SK-MEL-5 (cell line): ENCODE data around the gene APOBEC4. TPM values are rescaled to one million over a fixed set of nuclear protein-coding genes. Genes with fewer than 3 reads are reported as not detected.

ENCODE experiments used
- DNase-seq: peaks from one replicate; pipeline ENCODE4 v3.0.0-alpha.2; 2016; ENCODE audit warnings: low read depth, low spot score
- in situ Hi-C: cut with HindIII; loops from 2 replicates; pipeline ENCODE4 v1.10.0; 2016; ENCODE audit warnings: low sequenced_read_pairs, high pct_unique_total_duplicates, low pct_unique_long_range_greater_than_20kb
- total RNA-seq: library from RNA; depleted of rRNA; stranded (reverse); fragments of >200 nt; shearing (Covaris generic); gene quantifications from 2 replicates; pipeline ENCODE4 v1.2.3, GENCODE V29; 2014

APOBEC4 gene
- total RNA-seq, 1 experiment from 2014 or later = not detected

DNA sequence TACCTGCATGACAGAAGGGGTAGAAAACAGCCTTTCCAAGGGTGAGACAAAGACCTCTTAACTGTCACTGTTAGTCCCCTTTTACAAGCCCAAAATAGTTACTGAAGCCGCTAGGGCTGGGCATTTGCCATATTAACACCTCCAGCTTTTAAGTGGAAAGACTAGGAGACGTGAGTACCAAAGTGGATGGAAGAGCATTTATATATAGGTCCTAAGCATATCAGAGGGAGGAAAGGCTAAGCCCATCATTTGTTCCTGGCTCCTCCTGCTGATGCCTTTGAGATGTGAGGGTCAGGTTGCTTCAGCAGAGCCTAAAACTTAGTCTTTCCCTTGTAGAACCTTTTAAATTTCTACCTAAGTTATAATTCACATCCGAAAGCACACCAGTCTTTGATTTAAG is 25.7 kb upstream of the APOBEC4 start:
- DNase-seq = no peak
- in situ Hi-C loops = no loop called here

DNA sequence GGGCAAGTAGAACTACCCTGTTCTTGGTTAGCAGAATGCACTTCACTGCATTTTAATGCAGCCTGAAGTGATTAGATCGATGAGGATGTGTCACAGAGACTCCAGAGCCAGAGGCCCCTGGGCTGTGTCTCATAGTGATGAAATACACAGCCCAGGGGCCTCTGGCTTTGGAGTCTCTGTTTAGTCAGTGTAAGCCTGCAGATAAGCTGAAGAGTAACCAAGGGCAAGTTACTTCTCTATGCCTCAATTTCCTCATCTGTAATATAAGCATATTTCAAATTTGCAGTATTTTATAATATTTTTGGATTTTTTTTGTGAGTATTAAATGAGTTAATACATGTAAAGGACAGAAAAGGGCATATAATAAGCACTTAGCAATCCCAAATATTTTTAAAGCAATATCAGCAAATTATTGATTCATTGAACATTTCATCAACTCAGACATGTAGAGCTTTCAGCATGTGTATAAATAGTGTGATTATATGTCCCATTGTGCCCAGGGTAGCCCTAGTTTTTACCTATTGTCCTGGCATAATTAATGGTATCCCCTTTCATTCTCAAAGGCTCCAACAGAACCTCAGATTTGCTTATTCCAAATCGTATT is 23.6 kb upstream of the APOBEC4 start:
- in situ Hi-C loops = no loop called here
- DNase-seq = no peak

DNA sequence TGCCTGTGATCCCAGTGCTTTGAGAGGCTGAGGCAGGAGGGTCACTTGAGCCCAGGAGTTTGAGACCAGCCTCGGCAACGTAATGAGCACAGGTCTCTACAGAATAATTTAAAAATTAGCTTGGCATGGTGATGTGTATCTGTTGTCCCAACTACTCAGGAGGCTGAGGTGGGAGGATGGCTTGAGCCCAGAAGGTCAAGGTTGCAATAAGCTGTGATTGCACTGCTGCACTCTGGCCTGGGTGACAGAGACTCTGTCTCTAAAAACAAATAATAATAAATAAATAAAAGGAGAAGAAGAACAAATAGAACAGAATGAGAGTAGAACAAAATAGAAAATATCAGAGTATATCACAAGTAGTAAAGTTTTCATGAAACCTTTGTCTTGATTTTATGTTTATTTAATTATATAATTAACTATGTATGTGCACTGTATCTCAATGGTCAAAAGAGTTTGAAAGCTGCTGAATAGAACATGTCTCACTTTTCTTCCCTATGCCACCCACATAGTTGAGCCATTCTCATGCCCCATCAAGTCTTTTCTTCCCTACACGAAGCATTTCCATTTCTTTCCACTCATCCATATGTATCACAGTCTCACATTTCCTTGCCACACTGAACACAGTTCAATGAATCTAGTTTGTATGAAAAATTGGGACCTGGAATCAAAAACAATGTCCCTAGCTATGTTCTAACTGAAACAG is 22.9 kb upstream of the APOBEC4 start:
- no peak for DNase-seq
- in situ Hi-C loops = no loop called here

DNA sequence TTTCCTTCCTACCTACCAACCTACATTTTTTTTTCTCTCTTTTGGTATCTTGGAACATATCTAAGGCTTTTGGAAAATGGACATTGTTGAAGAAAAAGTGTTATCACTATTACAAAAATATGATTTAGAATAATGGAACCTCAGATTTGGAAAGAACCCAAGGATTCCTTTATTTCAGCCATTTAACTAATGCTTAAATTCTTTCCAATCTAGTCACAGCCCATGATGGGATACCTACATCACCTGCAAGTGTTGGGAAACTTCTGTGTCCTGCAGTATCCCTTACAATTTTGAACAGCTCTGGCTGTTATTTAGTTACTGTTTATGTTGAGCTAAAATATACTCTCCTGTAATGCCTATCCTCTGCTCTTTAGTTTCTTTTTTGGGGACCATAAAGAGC is 22.3 kb upstream of the APOBEC4 start:
- no peak for DNase-seq
- in situ Hi-C loops = no loop called here

DNA sequence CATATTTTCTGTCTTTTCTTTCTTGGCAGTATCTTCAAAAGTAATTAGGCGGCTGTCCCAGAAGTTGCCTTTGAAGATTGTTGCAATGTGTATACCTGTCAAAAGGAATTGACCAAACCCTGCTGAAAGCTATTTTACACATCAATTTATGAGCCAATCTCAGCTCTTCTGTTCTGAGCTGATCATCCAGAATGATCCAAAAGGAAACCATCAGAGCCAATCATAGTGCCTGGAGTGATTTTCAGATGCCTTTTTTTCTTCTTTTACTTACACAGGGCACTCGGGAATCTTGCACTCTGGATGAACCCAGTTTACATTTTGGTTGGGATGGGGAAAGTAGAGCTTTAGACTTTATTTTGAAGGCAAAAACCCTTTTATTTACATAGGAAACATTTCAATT is 21.8 kb upstream of the APOBEC4 start:
- in situ Hi-C loops = no loop called here
- no peak for DNase-seq

DNA sequence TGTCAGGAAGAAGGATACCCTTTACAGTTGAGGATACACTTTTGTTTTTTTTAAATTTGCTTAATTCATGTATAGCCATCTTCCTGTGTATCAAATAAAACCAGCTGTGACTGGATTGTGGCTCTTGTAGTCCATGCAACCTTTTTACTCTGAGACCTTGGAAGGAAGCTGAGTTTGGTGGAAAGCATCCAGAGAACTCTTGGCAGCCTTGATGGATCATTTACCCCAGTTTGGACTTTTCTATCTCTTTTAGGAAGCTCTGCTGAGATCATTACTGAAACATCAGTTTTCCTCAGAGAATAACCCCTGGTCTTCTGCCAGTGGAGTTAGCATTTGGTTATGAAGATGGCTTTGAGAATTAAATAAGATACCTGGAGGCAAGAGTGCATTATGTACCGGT is 21.2 kb upstream of the APOBEC4 start:
- DNase-seq = no peak
- in situ Hi-C loops = no loop called here

DNA sequence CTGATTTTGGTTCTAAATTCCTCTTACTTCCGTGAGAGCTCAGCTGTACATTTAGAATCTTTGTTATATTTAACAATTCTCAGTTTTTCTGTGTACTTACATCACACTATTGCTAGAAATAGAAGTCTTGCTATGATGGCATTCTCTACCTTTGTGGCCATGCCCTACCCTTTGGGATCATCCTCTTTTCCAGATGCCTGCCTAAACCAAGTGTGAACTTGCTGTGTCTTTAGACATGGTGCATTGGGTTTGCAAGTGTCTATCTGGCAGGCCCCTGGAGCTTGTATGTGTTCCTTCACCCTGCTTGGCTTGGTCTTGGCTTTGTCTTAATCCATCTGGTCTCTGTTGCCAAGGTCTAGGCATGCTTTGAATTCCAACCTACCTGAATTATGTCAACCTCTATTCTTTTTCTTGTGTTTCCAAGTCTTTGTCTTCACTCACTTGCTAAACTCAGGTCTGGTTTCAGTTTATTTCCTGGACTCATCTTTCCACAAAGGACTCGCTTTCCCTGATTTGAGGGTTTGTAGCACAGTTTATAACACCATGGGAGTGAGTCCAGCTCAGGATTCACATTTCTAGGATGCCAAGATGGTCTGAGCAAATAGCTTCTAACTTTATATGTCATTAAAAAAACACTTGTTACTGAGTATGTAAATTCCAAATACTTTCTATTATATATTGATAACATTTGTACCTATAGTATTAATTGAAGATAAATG is 20.6 kb upstream of the APOBEC4 start:
- in situ Hi-C loops = no loop called here
- DNase-seq = no peak

DNA sequence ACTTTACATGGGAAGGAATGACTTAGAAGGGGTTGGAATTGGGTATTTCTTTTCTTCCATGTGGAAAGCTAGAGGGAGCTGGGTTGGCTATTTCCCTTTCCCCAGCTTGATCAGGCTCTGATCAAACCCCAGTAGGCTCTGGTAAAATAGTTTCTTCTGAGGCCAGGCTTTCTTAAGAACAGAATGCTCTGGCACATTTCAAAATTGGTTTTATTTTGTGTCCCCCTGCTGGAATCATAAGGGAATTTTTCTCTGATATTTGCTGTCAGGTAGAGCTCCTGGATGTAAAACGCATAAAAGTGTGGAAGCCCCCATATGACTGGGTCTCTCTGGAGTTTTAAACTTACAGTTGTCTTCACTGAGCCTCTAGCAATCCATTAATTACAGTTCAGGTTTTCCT is 17.1 kb upstream of the APOBEC4 start:
- DNase-seq = no peak
- in situ Hi-C loops = no loop called here

DNA sequence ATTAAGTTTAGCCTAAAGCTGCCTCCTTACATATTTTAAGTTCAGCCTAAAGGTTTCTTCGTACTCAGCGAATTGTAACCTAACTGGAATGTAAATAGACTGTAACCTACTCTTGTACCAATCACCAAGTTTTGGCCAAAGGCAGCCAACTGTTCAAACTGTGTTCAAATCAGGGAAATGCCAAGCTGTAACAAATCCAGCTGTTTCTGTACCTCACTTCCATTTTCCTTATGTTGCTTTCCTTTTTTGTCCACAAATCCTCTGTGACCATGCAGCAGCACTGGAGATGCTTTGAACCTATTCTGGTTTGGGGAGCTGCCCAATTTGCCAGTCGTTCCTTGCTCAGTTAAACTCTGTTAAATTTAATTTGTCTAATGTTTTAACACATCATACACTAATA is 3.2 kb upstream of the APOBEC4 start:
- in situ Hi-C loops = no loop called here

DNA sequence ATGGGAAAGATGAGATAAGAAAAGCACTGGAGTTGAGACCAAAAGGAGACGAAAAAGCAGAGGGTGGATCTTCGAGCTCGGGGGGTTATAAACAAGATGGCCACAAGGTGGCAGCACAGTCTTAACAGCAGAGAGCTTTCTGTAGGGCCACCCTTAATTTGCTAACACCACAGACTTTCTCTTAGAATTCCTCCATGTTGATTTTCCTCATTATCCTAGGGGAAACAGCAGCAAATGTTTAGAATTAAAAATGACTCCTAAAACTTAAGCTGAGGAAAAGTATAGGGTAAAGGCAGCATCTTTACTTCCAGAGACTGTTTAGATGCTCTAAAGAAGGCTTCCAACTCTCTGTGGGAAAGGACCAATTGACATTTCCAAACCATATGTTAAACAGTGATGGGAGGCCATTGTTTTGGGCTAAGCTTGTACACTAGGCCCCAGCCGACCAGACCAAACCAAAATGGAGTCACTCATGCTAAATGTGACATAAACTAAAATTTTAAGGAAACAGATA is 2.5 kb upstream of the APOBEC4 start:
- DNase-seq = peak; percentile 88
- in situ Hi-C loops = no loop called here

More for the DNA sequence above, 3.2 kb upstream of the APOBEC4 start:
- DNase-seq = no peak

DNA sequence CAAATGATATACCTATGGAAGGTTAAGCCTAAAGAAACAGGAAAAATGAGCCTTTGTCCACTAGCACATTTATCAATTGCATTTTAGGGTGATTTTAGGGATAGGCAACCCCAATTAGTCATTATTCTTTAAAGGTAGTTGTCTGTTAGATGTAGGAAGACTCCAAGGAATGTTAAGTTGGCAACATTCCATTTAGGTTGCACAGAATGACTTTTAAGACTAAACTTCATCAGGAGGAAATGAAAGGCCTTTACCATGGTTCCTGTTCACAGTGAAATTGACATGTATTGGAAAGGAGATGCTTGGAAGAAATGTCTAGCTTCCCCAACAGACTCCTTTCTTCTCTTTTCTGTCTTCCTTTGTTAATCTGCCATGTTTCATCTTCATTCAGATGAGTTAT is 1.6 kb upstream of the APOBEC4 start:
- DNase-seq = no peak
- in situ Hi-C loops = no loop called here

DNA sequence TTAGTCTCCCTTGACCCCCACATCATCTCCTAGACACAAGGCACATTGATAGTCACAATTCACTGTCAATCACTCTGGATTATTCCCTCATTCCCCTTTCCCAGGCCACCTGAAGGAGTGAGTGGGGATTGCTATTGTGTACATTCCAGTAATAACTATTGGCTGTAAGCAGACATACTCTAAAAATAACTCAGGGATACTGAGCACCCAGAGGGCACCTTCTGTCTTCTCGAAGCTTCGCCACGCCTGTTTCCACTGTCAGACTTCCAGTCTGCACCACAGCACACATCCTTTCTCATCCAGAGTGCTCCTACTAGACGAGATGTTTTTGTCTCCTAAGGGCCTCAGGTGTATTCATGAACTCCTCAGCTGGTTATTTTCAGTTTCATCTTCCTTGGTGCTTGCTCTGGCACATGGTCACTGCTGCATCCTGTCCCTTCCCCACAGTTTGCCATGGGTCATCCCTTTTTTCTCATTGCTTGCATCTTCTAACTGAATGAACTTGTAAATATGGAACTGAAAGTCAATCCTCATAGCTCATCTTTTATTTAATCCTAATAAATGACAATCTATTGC is 848 bp upstream of the APOBEC4 start:
- in situ Hi-C loops = no loop called here
- no peak for DNase-seq

DNA sequence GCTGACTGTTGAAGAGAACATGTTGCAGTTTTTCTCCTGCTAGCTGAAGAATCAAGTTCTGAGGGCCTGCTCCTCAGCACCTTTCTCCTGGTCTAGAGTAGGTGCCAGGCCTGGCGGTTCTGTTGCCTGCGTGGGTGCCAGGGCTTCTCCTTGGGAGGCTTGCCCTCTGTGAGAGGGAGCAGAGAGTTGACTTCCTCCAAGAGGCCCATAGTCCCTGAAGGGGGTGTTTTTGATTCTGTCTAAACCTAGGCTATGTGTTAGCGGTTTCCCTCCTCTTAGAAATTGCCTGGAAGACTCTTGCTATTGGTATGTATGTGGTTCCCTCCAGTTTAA is 312 bp upstream of the APOBEC4 start:
- in situ Hi-C loops = no loop called here
- DNase-seq = no peak

DNA sequence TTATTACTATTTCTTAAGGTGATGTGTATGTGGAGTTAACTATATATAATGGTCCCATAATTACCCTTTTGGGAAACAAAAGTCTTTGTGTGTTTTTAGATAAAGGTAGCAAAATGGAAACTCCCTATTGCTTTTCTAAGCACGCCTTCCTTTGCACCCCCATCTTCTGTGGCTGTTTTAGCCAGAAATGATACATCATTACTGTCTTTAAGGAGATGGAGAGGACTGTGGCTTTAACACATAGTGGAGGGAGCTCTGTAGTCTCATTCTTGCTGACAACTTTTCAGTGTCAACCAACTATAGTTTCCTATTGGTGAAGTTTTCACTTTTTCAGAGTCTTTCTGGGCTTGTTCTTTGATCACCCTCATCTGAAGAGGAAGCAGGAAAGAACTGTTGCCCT is 1.0 kb downstream of the APOBEC4 start:
- no peak for DNase-seq
- in situ Hi-C loops = no loop called here

DNA sequence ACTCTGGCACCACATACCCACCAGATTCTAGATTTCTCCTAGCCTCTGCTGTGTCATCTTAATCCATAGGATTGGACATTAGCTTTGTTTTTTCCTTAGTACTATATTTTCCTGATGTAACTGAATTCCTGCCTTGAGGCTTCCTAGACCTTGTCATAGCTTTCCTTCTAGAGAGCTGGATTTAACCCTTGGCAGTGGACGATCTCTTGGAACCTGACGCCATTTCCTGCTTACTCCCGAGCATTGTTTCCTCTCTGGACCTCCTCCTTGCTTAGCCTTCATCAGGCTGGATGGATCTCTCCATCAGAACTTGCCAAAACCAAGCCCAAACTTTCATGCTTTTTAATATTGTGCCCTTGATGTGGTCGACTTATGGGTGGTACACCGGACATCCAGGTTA is 1.5 kb downstream of the APOBEC4 start:
- DNase-seq = no peak
- in situ Hi-C loops = no loop called here

DNA sequence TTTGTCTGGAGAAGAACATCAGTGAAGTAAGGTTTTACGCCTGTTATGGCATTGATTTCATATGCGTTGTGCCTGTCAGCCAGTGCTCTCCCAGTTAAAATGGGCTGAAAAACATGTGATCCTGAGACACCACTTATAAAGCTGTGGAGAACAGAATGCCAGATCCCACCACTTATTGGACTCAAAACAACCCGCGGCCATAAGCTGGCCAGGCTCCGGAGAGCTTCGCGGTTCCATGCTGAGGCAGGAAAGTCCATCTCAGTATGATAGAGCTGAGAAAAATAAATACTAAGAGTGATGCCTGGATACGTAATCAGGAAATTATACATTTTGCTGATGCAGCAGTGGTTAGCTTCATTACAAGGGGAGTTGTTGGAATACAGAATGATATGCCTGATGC is 5.1 kb downstream of the APOBEC4 start:
- DNase-seq = no peak
- in situ Hi-C loops = no loop called here

DNA sequence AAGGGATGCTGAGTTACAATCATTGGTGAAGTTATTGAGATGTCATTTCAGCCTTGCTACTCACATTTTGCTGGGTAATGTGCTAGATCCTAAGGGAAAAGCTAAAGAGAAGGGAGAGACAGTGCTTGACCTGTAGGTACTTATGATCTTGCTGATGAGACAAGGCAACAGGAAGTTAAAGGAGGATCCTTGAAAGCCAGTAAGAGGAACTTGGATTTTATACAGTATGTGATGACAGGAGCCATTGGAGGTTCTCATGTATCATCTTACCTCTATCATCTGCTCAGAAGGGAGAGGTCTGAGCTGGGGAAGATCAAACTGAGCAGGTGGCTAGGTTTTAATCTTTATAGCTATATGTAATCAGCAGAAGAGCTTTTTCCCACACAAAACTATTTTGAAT is 6.3 kb downstream of the APOBEC4 start:
- DNase-seq = no peak
- in situ Hi-C loops = no loop called here

DNA sequence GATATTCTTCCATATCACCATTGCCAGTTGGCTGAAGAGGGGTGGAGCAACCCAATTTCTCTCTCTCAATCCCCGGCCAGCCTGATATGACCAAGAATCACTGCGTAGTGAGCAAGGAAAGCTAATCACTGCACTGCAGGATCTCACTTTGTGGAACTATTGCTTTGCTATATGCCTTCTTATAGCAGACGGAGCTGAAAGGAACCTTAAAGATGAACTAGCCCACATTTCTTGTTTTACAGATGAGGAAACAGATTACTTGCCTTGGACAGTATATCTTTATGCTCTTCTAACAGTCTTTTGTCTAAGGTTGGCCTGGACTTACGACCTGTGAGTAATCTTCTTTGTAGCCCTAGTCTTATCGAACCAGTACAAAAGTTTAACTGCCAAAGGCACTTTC is 7.6 kb downstream of the APOBEC4 start:
- DNase-seq = no peak
- in situ Hi-C loops = no loop called here

DNA sequence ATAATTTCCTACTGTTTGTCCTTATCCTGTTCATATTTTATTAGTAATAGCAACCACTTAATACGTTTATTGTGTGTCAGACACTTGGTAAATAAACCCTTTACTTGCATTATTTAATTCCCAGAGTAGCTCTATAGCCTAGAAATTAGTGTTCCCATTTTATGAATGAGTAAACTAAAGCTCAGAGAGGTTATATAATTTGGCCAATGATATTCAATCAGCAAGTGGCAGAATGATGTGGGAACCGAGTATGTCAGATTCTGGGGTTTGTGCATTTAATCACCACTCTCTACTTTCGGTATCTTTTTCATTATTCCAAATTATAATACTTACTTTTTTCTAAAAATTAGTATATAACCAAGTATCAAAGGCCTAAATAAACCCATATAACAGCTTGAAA is 10.9 kb downstream of the APOBEC4 start:
- in situ Hi-C loops = no loop called here
- no peak for DNase-seq
